DND-41 (cell line): ENCODE measurements around the gene BCAN.

ENCODE experiments used
- ATAC-seq: fragments of 200-7000 bp; cut with Tn5 transposase; 3 replicates; pipeline ENCODE4 v1.9.1; 2021; ENCODE audit warnings: low read depth; ENCODE audit not compliant: insufficient read depth
- DNase-seq: peaks from one replicate; pipeline ENCODE4 v3.0.0-alpha.2; 2020
- H2AFZ ChIP-seq: 2 replicates; pipeline ENCODE4 v1.6.0; 2012; ENCODE audit warnings: low read depth, low read length
- H3K27ac ChIP-seq: 2 replicates; pipeline ENCODE4 v1.5.1; 2012; ENCODE audit warnings: low read length, inconsistent platforms
- H3K27me3 ChIP-seq: fragments of 200-600 bp; sonication (generic); 2 replicates; pipeline ENCODE4 v1.6.0; 2012; ENCODE audit warnings: low read length, mild to moderate bottlenecking, inconsistent platforms; ENCODE audit not compliant: insufficient read depth, poor library complexity
- H3K36me3 ChIP-seq: 2 replicates; pipeline ENCODE4 v1.5.1; 2012; ENCODE audit warnings: low read length, inconsistent platforms; ENCODE audit not compliant: insufficient read depth
- H3K4me1 ChIP-seq: 2 replicates; pipeline ENCODE4 v1.5.1; 2012; ENCODE audit warnings: mild to moderate bottlenecking, low read length; ENCODE audit not compliant: insufficient read depth
- H3K4me2 ChIP-seq: 2 replicates; pipeline ENCODE4 v1.6.0; 2012; ENCODE audit warnings: mild to moderate bottlenecking, moderate library complexity, low read length, inconsistent platforms; ENCODE audit not compliant: insufficient read depth
- H3K4me3 ChIP-seq, 2 experiments: fragments of 200-600 bp in 1 of 2; shearing (Covaris generic) in 1 of 2; 2 replicates each; pipeline ENCODE4 v1.5.1; 2012 to 2016; ENCODE audit warnings: inconsistent platforms in 2 of 2, low read length in 2 of 2, mild to moderate bottlenecking in 2 of 2, low read depth in 1 of 2, moderate library complexity in 1 of 2
- H3K79me2 ChIP-seq: 2 replicates; pipeline ENCODE4 v1.6.0; 2012; ENCODE audit warnings: low read length, inconsistent platforms; ENCODE audit not compliant: insufficient read depth
- H3K9ac ChIP-seq: 2 replicates; pipeline ENCODE4 v1.6.0; 2012; ENCODE audit warnings: low read depth, mild to moderate bottlenecking, inconsistent platforms, low read length, moderate library complexity
- H3K9me3 ChIP-seq: 2 replicates; pipeline ENCODE4 v1.5.1; 2012; ENCODE audit warnings: low read length, moderate library complexity, mild to moderate bottlenecking, inconsistent platforms; ENCODE audit not compliant: insufficient read depth, severe bottlenecking
- H4K20me1 ChIP-seq: 2 replicates; pipeline ENCODE4 v1.6.0; 2012; ENCODE audit warnings: low read length; ENCODE audit not compliant: insufficient read depth
- CTCF ChIP-seq: IDR thresholded peaks from 2 replicates; pipeline ENCODE4 v1.5.1; 2012; ENCODE audit warnings: borderline replicate concordance, low read length, moderate library complexity, mild to moderate bottlenecking; ENCODE audit not compliant: poor library complexity, severe bottlenecking; ENCODE audit errors: extremely low read depth
- EZH2 ChIP-seq: IDR thresholded peaks from 3 replicates; pipeline ENCODE4 v1.6.1; 2012; ENCODE audit warnings: borderline replicate concordance, low read depth, mild to moderate bottlenecking, moderate library complexity, low read length, inconsistent platforms; ENCODE audit not compliant: severe bottlenecking

BCAN gene

GRCh38 chr1:156642265-156643048 is 540 bp downstream of the BCAN start:
- Histone ChIP-seq H3K4me3 (no peak overlapping the region), H3K9ac (no peak overlapping the region), H3K4me2 (no peak overlapping the region), H3K36me3 (no peaks in the 10 kb centered on the region), H2AFZ (no peak overlapping the region), H3K79me2 (no peaks in the 10 kb centered on the region), H3K4me1 (peaks cover 12% of the 10 kb centered on the region), H3K27me3 (peaks cover 14% of the 10 kb centered on the region), H3K27ac (no peak overlapping the region), H3K9me3 (no peaks in the 10 kb centered on the region), H4K20me1 (no peaks in the 10 kb centered on the region; the same call in none of the 2 replicates)
- TF ChIP-seq EZH2 (no peak), CTCF (no peak)
- ATAC-seq, result no peak
- no peak for DNase-seq

- ATAC-seq (peak; percentile 34), DNase-seq (no peak)
- peak overlapping the region; percentile 18; the same call in 1 of the 2 replicates for H2AFZ ChIP-seq
- no peaks in the 10 kb centered on the region for H3K9me3 ChIP-seq
- H3K27ac ChIP-seq, result no peak overlapping the region
- H3K36me3 ChIP-seq, result no peaks in the 10 kb centered on the region
- no peaks in the 10 kb centered on the region for H3K79me2 ChIP-seq
- H4K20me1 ChIP-seq, result no peaks in the 10 kb centered on the region; the same call in none of the 2 replicates
- peaks cover 9% of the 10 kb centered on the region for H3K27me3 ChIP-seq
- H3K4me2 ChIP-seq, result no peak overlapping the region
- TF ChIP-seq CTCF, result no peak
- no peak for TF ChIP-seq EZH2
- no peak overlapping the region for H3K4me3 ChIP-seq
- peaks cover 12% of the 10 kb centered on the region for H3K4me1 ChIP-seq
- no peak overlapping the region for H3K9ac ChIP-seq
Observed at GRCh38 chr1:156643049-156643777, 1.3 kb downstream of the BCAN start.

- no peak overlapping the region for H3K27ac ChIP-seq
- no peaks in the 10 kb centered on the region; the same call in none of the 2 replicates for H4K20me1 ChIP-seq
- DNase-seq, result peak; percentile 69
- H3K4me1 ChIP-seq, result peaks cover 12% of the 10 kb centered on the region
- peaks cover 6% of the 10 kb centered on the region for H3K27me3 ChIP-seq
- H3K9me3 ChIP-seq, result no peaks in the 10 kb centered on the region
- ATAC-seq, result peak; percentile 95
- H3K4me3 ChIP-seq, result no peak overlapping the region
- TF ChIP-seq EZH2 (no peak), CTCF (no peak)
- H3K36me3 ChIP-seq, result no peaks in the 10 kb centered on the region
- H3K9ac ChIP-seq, result no peak overlapping the region
- H2AFZ ChIP-seq, result peak overlapping the region; percentile 18; the same call in 1 of the 2 replicates
- no peak overlapping the region for H3K4me2 ChIP-seq
- no peaks in the 10 kb centered on the region for H3K79me2 ChIP-seq
Observed at GRCh38 chr1:156643778-156644092, 1.8 kb downstream of the BCAN start.
